ENCODE measurements around the gene PGS1. TPM values are rescaled to one million over a fixed set of nuclear protein-coding genes. Genes with fewer than 3 reads are reported as not detected.

PGS1 gene
- total RNA-seq, 1 donor from 2014 or later = 85.5 TPM

DNA sequence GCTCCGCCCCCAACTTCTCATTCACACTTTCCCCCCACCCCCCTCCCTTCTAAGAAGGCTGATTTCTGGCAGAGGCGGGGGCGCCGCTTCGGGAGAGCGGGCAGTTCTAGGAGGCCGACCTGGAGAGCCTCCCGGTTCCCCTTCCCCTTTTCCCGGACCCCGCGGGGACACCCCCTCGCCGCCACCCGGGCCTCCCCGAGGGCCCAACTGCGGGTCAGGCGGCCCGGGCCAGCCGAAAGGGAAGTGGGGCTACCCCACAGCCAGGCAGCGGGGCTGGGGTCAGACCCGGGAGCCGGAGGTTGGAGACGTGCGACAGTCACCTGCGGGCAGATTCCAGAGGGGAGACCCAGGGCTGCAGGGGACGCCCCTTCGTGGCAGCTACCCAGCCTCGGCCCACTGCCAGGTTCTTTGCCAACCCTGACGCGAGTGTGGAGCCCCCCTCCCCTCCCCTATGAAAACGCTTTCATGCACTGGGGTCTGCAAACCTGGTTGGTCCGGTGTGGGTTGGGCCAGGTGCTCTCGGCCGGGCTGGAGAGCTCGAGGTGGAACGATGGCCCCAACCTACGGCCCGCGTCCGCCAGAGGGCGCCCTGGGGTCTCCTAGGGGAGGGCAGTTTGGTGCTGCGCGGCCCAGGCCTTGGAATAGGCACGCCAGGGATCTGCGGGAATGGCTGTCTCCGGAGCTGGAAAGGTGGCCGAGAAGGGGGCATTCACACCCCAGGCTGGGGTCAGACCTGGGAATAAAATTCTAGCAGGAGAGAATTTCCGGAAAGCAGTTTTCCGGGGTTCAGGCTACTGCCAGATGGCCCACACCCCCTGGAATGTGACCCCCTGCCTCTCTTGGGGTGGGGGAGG is 17.9 kb upstream of the PGS1 start:
- Mint-ChIP-seq H3K36me3 (ENCODE audit: low read depth, unreplicated experiment) (peaks cover 9% of the 10 kb centered on the region), H3K4me3 (ENCODE audit: unreplicated experiment) (peak overlapping the region; percentile 81), H3K27ac (ENCODE audit: unreplicated experiment) (peak overlapping the region; percentile 43), H3K9me3 (ENCODE audit: unreplicated experiment) (no peaks in the 10 kb centered on the region), H3K27me3 (ENCODE audit: unreplicated experiment) (peaks cover 5% of the 10 kb centered on the region), H3K4me1 (ENCODE audit: unreplicated experiment) (peaks cover 32% of the 10 kb centered on the region)
- peak; percentile 100 for DNase-seq (ENCODE audit: low spot score)
- TF ChIP-seq, protein P1, sequence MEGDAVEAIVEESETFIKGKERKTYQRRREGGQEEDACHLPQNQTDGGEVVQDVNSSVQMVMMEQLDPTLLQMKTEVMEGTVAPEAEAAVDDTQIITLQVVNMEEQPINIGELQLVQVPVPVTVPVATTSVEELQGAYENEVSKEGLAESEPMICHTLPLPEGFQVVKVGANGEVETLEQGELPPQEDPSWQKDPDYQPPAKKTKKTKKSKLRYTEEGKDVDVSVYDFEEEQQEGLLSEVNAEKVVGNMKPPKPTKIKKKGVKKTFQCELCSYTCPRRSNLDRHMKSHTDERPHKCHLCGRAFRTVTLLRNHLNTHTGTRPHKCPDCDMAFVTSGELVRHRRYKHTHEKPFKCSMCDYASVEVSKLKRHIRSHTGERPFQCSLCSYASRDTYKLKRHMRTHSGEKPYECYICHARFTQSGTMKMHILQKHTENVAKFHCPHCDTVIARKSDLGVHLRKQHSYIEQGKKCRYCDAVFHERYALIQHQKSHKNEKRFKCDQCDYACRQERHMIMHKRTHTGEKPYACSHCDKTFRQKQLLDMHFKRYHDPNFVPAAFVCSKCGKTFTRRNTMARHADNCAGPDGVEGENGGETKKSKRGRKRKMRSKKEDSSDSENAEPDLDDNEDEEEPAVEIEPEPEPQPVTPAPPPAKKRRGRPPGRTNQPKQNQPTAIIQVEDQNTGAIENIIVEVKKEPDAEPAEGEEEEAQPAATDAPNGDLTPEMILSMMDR (IDR thresholded peaks at IDR 0.05; ENCODE audit: unreplicated experiment) = peak; percentile 92

DNA sequence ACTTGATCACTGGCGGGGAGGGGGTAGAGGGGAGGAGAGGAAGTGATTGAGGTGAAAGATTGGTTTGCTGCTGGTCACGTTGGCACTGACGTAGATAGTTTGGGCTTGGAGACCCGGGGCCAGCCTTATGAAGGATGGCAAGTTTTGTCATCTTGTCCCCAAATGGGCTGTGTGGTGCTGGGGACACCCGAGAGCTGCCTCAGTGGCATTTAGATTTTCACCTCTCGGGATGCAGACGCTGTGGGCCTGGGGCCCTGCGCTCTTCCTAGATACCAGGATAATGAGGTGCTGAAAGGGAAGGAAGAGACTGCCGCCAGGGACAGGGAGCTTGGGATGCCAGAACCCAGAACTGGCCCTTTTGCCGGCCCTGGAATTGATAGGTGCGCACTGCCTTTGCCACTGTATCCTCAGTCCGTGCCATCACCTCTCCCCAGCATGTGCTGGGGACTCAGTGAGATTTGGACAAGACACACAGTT is 17.2 kb upstream of the PGS1 start:
- Mint-ChIP-seq H3K9me3 (ENCODE audit: unreplicated experiment) (no peaks in the 10 kb centered on the region), H3K4me1 (ENCODE audit: unreplicated experiment) (peaks cover 35% of the 10 kb centered on the region), H3K27ac (ENCODE audit: unreplicated experiment) (peak overlapping the region; percentile 43), H3K27me3 (ENCODE audit: unreplicated experiment) (peaks cover 5% of the 10 kb centered on the region), H3K4me3 (ENCODE audit: unreplicated experiment) (peak overlapping the region; percentile 81), H3K36me3 (ENCODE audit: low read depth, unreplicated experiment) (peaks cover 9% of the 10 kb centered on the region)
- TF ChIP-seq, protein P1 (IDR thresholded peaks at IDR 0.05; ENCODE audit: unreplicated experiment) = no peak
- DNase-seq (ENCODE audit: low spot score) = no peak

DNA sequence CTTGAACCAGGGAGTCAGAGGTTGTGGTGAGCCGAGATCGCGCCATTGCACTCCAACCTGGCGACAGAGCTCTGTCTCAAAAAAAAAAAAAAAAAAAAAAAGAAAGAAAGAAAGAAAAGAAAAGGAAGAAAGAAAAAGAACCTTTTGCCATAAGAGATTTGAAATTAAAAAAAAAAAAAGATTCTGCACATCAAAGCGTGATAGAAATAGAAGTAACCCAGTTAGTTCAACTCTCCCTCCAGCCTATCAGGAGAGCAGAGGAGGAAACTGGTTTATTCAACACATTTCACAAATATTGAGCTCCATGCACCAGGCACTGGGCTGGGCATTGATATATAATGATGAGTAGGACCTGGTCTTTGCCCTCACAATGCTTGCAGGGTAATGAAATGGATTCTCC is 16.2 kb upstream of the PGS1 start:
- Mint-ChIP-seq H3K27ac (ENCODE audit: unreplicated experiment) (no peak overlapping the region), H3K27me3 (ENCODE audit: unreplicated experiment) (peaks cover 5% of the 10 kb centered on the region), H3K9me3 (ENCODE audit: unreplicated experiment) (no peaks in the 10 kb centered on the region), H3K4me1 (ENCODE audit: unreplicated experiment) (peaks cover 36% of the 10 kb centered on the region), H3K4me3 (ENCODE audit: unreplicated experiment) (no peak overlapping the region), H3K36me3 (ENCODE audit: low read depth, unreplicated experiment) (peaks cover 4% of the 10 kb centered on the region)
- TF ChIP-seq, protein P1 (IDR thresholded peaks at IDR 0.05; ENCODE audit: unreplicated experiment) = no peak
- no peak for DNase-seq (ENCODE audit: low spot score)

DNA sequence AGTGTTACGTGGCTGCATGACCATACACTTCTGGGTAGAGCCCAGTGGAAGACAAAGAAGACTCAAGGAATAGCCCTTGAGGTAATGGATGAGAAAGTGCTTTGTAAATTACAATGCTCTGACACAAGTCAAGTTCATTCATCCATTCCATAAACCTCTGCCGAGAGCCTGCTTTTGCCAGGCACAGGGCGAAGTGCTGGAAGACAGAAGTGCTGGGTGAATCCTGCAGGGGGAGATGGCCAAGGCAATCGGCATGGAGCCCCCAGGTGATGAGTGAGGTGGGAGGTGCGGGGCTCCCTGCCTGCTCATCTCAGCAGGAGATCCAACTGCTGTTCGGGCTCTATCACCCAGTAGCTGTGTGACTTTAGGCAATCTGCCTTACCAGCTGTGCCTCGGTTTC is 15.8 kb upstream of the PGS1 start:
- TF ChIP-seq, protein P1 (IDR thresholded peaks at IDR 0.05; ENCODE audit: unreplicated experiment) = no peak
- H3K36me3 Mint-ChIP-seq (ENCODE audit: low read depth, unreplicated experiment) = peaks cover 4% of the 10 kb centered on the region
- no peak for DNase-seq (ENCODE audit: low spot score)
- H3K27ac Mint-ChIP-seq (ENCODE audit: unreplicated experiment) = no peak overlapping the region
- no peak overlapping the region for H3K4me3 Mint-ChIP-seq (ENCODE audit: unreplicated experiment)
- H3K9me3 Mint-ChIP-seq (ENCODE audit: unreplicated experiment) = no peaks in the 10 kb centered on the region
- H3K4me1 Mint-ChIP-seq (ENCODE audit: unreplicated experiment) = peaks cover 31% of the 10 kb centered on the region
- peaks cover 5% of the 10 kb centered on the region for H3K27me3 Mint-ChIP-seq (ENCODE audit: unreplicated experiment)

Measured in endothelial cell (in vitro differentiated cells).